Measurements from ENCODE around the gene COQ3. TPM values are rescaled to one million over a fixed set of nuclear protein-coding genes. Genes with fewer than 3 reads are reported as not detected.

COQ3 gene
- total and polyA plus RNA-seq, 9 donors, result 3.0 to 10.0 (median 6.6) TPM

- WGBS, 3 donors, result 76 to 84% (median 83%) methylated on average over 2 of the region's 2 CpGs
- Histone ChIP-seq H3K4me3 (no peak overlapping the region), H3K4me1 (ENCODE audit: insufficient read depth) (no peaks in the 10 kb centered on the region), H3K36me3 (no peaks in the 10 kb centered on the region), H3K9me3 (no peaks in the 10 kb centered on the region), H3K27me3 (no peaks in the 10 kb centered on the region), H3K27ac (no peak overlapping the region)
- no peak for TF ChIP-seq POLR2A (IDR thresholded peaks at IDR 0.05)
- TF ChIP-seq CTCF (IDR thresholded peaks at IDR 0.05), result no peak
- no peak for TF ChIP-seq EP300 (IDR thresholded peaks at IDR 0.05)
- intact Hi-C loops (cut with DNase I), result no loop called here
- no peak for DNase-seq
Measured at GRCh38 chr6:99334526-99335127, 59.4 kb downstream of the COQ3 start.

GRCh38 chr6:99333068-99333467 lies 60.9 kb downstream of the COQ3 start:
- Histone ChIP-seq H3K9me3 (no peaks in the 10 kb centered on the region), H3K36me3 (no peaks in the 10 kb centered on the region), H3K4me1 (ENCODE audit: insufficient read depth) (no peaks in the 10 kb centered on the region), H3K27me3 (no peaks in the 10 kb centered on the region), H3K27ac (no peak overlapping the region), H3K4me3 (no peak overlapping the region)
- no peak for TF ChIP-seq CTCF (IDR thresholded peaks at IDR 0.05)
- no peak for TF ChIP-seq POLR2A (IDR thresholded peaks at IDR 0.05)
- TF ChIP-seq EP300 (IDR thresholded peaks at IDR 0.05), result no peak
- WGBS, 3 donors, result 75 to 92% (median 78%) methylated on average over 6 of the region's 6 CpGs
- intact Hi-C loops (cut with DNase I), result no loop called here
- no peak for DNase-seq

GRCh38 chr6:99331531-99331930 lies 62.5 kb downstream of the COQ3 start:
- H3K4me1 ChIP-seq (ENCODE audit: insufficient read depth), result no peaks in the 10 kb centered on the region
- 89 to 97% (median 89%) methylated on average over 3 of the region's 3 CpGs for WGBS, 3 donors
- no peak overlapping the region for H3K27ac ChIP-seq
- H3K27me3 ChIP-seq, result no peaks in the 10 kb centered on the region
- intact Hi-C loops (cut with DNase I), result no loop called here
- DNase-seq, result no peak
- H3K4me3 ChIP-seq, result no peak overlapping the region
- no peaks in the 10 kb centered on the region for H3K9me3 ChIP-seq
- no peak for TF ChIP-seq POLR2A (IDR thresholded peaks at IDR 0.05)
- no peak for TF ChIP-seq EP300 (IDR thresholded peaks at IDR 0.05)
- TF ChIP-seq CTCF (IDR thresholded peaks at IDR 0.05), result no peak
- no peaks in the 10 kb centered on the region for H3K36me3 ChIP-seq

- DNase-seq, result peak in 2 of 5 donors; percentile 17 to 40
- H3K27me3 ChIP-seq, result no peaks in the 10 kb centered on the region
- H3K27ac ChIP-seq, result no peak overlapping the region
- WGBS, 3 donors, result 11 to 15% (median 13%) methylated on average over 2 of the region's 2 CpGs
- no peaks in the 10 kb centered on the region for H3K4me1 ChIP-seq (ENCODE audit: insufficient read depth)
- peak in 1 of 3 donors; percentile 15 for TF ChIP-seq CTCF (IDR thresholded peaks at IDR 0.05)
- no peak for TF ChIP-seq POLR2A (IDR thresholded peaks at IDR 0.05)
- no peaks in the 10 kb centered on the region for H3K9me3 ChIP-seq
- H3K36me3 ChIP-seq, result no peaks in the 10 kb centered on the region
- H3K4me3 ChIP-seq, result no peak overlapping the region
- intact Hi-C loops (cut with DNase I), result no loop called here
Measured at GRCh38 chr6:99330159-99330558, 63.8 kb downstream of the COQ3 start.
